GM12891 (cell line): ENCODE measurements around the gene PPP6R1.

ENCODE experiments used
- PAX5 ChIP-seq: IDR thresholded peaks from 2 replicates; pipeline ENCODE4 v1.6.1; 2011; ENCODE audit warnings: low read length, moderate library complexity, mild to moderate bottlenecking; ENCODE audit not compliant: insufficient read depth, severe bottlenecking
- POLR2A ChIP-seq: IDR thresholded peaks from 2 replicates; pipeline ENCODE4 v1.6.1; 2011; ENCODE audit warnings: low read depth, low read length, control low read depth
- POLR2AphosphoS5 ChIP-seq: IDR thresholded peaks from 2 replicates; pipeline ENCODE4 v1.6.1; 2011; ENCODE audit warnings: low read depth, low read length, control low read depth

GRCh38 chr19:55225415-55225958 is 33.3 kb downstream of the PPP6R1 start:
- peak; percentile 36; the same call in 1 of the 2 replicates for TF ChIP-seq POLR2AphosphoS5
- TF ChIP-seq POLR2A: no peak
- no peak for TF ChIP-seq PAX5
